Muscle of leg (tissue), 11 donors: ENCODE data around the gene SHKBP1. TPM values are rescaled to one million over a fixed set of nuclear protein-coding genes. Genes with fewer than 3 reads are reported as not detected.

Experiments
- DNase-seq: peaks from one replicate; pipeline ENCODE4 v3.0.0; 2013
- H3K27ac ChIP-seq: one replicate; pipeline ENCODE4 v1.5.1; 2013; ENCODE audit warnings: mild to moderate bottlenecking, low read length, control low read depth
- H3K27me3 ChIP-seq: one replicate; pipeline ENCODE4 v1.6.1; 2013; ENCODE audit warnings: low read length; ENCODE audit not compliant: control insufficient read depth, insufficient read depth
- H3K36me3 ChIP-seq: one replicate; pipeline ENCODE4 v1.6.1; 2013; ENCODE audit warnings: low read length; ENCODE audit not compliant: control insufficient read depth, insufficient read depth
- H3K4me1 ChIP-seq: one replicate; pipeline ENCODE4 v1.6.1; 2013; ENCODE audit warnings: low read length; ENCODE audit not compliant: control insufficient read depth, insufficient read depth
- H3K4me3 ChIP-seq: one replicate; pipeline ENCODE4 v1.5.1; 2013; ENCODE audit warnings: low read length, control low read depth
- H3K9me3 ChIP-seq: replicated peaks from 2 replicates; pipeline ENCODE4 v1.6.1; 2013; ENCODE audit warnings: low read depth, low read length; ENCODE audit not compliant: control insufficient read depth
- WGBS: methylation state at CpG from one replicate; pipeline ENCODE4 v1.1.5; 2013; ENCODE audit warnings: missing lambda C conversion rate; ENCODE audit not compliant: insufficient coverage; 5-methylcytosine and 5-hydroxymethylcytosine counted together
- polyA plus RNA-seq, 8 donors: library from polyadenylated mRNA; unstranded; fragments of 120-200 nt; gene quantifications; one replicate each; pipeline versions ENCODE4 v1.2.1 to v1.2.3, GENCODE V29; 2013; ENCODE audit warnings: inconsistent platforms in 1 of 8, low replicate concordance in 1 of 8; ENCODE audit not compliant: insufficient read length in 8 of 8, insufficient read depth in 1 of 8
- total RNA-seq: library from RNA; stranded (reverse); fragments of 120-200 nt; gene quantifications from one replicate; pipeline ENCODE4 v1.2.4, GENCODE V29; 2013

The SHKBP1 gene
- total and polyA plus RNA-seq, 9 donors = 8.2 to 29.8 (median 21.3) TPM

DNA sequence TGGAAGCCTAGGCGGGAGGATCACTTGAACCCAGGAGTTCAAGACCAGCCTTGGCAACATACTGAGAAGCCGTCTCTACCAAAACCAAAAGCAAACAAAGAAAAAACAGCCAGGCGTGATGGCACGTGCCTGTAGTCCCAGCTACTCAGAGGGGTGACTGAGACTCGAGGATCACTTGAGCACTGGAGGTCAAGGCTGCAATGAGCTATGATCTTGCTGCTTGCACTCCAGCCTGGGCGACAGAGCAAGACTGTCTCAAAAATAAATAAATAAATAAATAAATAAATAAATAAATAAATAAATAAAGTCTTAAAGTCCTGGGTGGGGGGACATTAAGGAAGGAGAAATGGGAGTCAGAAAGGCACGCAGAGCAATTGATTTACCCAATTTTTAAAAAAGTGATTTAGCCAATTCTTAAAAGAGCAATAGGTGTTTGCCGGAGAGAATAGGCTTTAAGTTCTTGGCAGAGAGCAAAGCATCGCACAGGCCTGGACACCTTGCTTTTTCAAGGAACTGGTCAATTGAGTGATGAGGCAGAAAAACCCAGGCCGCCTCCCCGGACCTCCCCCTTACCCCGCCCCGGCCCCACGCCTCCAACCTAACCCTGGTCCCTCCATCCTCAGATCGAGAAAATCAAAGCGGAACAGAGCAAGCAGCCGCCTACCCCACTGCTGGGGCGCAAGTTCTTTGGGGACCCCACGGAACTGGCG, 9.5 kb upstream of the SHKBP1 start:
- peaks cover 6% of the 10 kb centered on the region for H3K4me1 ChIP-seq
- H3K27ac ChIP-seq = no peak overlapping the region
- H3K4me3 ChIP-seq = no peak overlapping the region
- no peaks in the 10 kb centered on the region for H3K36me3 ChIP-seq
- H3K9me3 ChIP-seq = no peaks in the 10 kb centered on the region
- peaks cover 61% of the 10 kb centered on the region for H3K27me3 ChIP-seq
- WGBS = 6% methylated on average over 13 of the region's 20 CpGs
- DNase-seq = no peak

DNA sequence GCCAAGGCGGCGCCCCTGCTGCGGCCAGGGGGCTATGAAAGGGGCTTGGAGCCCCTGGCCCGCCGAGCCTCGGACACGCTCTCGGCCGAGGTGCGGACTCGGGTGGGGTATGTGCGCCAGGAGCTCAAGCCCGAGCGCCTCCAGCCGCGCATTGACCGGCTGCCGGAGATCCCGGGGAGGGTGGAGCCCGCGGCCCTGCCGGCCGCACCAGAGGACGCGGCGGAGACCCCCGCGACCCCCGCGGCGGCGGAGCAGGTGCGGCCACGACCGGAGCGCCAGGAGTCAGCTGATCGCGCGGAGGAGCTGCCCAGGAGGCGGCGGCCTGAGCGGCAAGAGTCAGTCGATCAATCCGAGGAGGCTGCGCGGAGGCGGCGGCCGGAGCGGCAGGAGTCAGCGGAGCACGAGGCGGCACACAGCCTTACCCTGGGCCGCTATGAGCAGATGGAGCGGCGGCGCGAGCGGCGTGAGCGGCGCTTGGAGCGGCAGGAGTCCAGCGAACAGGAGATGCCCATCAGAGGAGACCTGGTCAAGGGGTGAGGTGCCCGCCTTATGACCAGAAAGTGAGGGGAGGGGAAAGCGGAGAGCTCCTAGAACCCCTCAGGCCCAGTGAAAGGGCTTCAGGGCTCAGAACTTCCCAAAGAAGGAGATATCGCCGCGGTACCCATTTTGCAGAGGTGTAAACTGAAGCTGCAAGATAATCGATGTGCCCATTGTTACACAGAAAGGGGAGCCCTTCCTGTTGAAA, 8.8 kb upstream of the SHKBP1 start:
- WGBS = 5% methylated on average over 70 of the region's 70 CpGs
- DNase-seq = no peak
- Histone ChIP-seq H3K4me3 (no peak overlapping the region), H3K9me3 (no peaks in the 10 kb centered on the region), H3K27ac (no peak overlapping the region), H3K36me3 (no peaks in the 10 kb centered on the region), H3K4me1 (peaks cover 6% of the 10 kb centered on the region), H3K27me3 (peaks cover 59% of the 10 kb centered on the region)

DNA sequence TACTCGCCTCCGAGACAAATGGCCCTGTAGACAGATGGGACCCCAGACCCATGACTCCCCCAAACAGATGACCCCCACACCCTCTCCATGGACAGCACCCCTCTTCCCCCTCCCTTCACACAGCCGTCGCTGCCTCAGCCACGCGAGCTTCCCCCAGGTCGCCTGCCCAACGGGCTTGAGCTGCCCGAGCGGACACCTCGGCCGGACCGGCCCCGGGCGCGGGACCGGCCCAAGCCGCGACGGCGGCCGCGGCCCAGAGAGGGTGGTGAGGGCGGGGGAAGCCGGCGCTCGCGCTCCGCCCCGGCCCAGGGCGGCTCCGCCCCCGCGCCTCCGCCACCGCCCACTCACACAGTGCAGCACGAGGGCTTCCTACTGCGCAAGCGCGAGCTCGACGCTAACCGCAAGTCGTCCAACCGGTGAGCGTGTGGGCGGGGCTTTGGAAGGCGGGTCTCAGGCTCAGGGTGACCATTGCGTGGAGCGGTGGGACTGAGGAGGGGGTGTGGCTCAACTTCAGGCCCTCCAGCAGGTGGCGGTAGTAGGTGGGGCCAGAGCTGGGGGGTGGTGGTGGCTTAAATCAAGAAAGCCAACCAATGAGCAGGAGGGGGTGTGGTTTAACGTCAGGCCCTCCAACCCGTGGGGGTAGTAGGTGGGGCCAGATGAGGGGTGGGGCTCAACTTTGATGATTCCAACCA, 6.2 kb upstream of the SHKBP1 start:
- Histone ChIP-seq H3K36me3 (no peaks in the 10 kb centered on the region), H3K4me1 (peaks cover 6% of the 10 kb centered on the region), H3K27ac (no peak overlapping the region), H3K27me3 (peaks cover 44% of the 10 kb centered on the region), H3K9me3 (no peaks in the 10 kb centered on the region), H3K4me3 (peak overlapping the region; percentile 26)
- WGBS = 0% methylated on average over 42 of the region's 53 CpGs
- peak; percentile 97 for DNase-seq

- peaks cover 8% of the 10 kb centered on the region for H3K4me1 ChIP-seq
- no peak overlapping the region for H3K27ac ChIP-seq
- no peaks in the 10 kb centered on the region for H3K36me3 ChIP-seq
- WGBS = 25% methylated on average over 2 of the region's 3 CpGs
- H3K4me3 ChIP-seq = no peak overlapping the region
- H3K9me3 ChIP-seq = no peaks in the 10 kb centered on the region
- peaks cover 40% of the 10 kb centered on the region for H3K27me3 ChIP-seq
- no peak for DNase-seq
Measured at GRCh38 chr19:40571005-40571318, 5.7 kb upstream of the SHKBP1 start.

DNA sequence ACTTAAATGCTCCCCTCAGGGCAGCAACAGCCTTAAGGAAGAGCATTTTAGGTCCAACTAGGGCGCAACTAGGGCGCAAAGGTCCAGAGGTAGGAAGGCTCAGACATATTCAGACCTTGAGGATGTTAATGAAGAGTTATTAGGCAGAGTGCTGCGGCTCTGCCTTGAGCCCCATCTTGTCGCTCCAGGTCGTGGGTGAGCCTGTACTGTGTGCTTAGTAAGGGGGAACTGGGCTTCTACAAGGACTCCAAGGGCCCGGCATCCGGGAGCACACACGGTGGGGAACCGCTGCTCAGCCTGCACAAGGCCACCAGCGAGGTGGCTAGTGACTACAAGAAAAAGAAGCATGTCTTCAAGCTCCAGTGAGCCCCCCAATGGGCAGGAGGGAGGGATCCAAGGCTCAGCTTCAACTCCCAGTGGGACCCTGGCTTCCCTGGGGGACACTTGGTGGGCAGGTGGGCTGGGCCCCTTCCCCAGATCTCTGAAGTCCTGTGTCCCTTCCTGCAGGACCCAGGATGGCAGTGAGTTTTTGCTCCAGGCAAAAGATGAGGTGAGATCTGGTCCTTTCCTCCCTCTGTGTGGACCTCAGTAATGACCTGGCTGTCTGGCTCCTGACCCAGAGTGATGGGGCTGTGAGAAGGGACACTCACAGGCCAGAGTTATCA, 4.7 kb upstream of the SHKBP1 start:
- peaks cover 11% of the 10 kb centered on the region for H3K4me1 ChIP-seq
- H3K9me3 ChIP-seq = no peaks in the 10 kb centered on the region
- no peak overlapping the region for H3K4me3 ChIP-seq
- no peak overlapping the region for H3K27ac ChIP-seq
- H3K27me3 ChIP-seq = peaks cover 33% of the 10 kb centered on the region
- DNase-seq = no peak
- no peaks in the 10 kb centered on the region for H3K36me3 ChIP-seq
- WGBS = 82% methylated on average over 8 of the region's 10 CpGs

DNA sequence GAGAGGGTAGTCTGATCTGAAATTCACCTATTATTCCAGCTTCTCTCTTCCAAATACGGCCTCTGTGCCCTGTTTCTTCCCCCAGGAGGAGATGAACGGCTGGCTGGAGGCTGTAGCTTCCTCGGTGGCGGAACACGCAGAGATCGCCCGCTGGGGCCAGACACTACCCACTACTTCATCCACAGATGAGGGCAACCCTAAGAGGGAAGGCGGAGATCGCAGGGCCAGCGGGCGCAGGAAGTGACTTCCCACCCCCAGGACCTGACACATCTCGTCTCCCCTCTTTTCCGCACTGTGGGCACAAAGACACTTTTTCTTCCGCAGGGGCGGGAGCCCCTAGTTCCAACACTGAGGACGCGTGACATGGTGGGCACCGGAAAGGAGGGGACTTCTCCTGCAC, 1.3 kb upstream of the SHKBP1 start:
- 56% methylated on average over 10 of the region's 18 CpGs for WGBS
- Histone ChIP-seq H3K27ac (no peak overlapping the region), H3K4me1 (peaks cover 12% of the 10 kb centered on the region), H3K36me3 (peaks cover 4% of the 10 kb centered on the region), H3K9me3 (no peaks in the 10 kb centered on the region), H3K27me3 (peaks cover 3% of the 10 kb centered on the region), H3K4me3 (no peak overlapping the region)
- no peak for DNase-seq

- no peak for DNase-seq
- Histone ChIP-seq H3K4me1 (peaks cover 12% of the 10 kb centered on the region), H3K4me3 (peak overlapping the region; percentile 71), H3K27ac (no peak overlapping the region), H3K36me3 (peaks cover 10% of the 10 kb centered on the region), H3K9me3 (no peaks in the 10 kb centered on the region), H3K27me3 (peaks cover 3% of the 10 kb centered on the region)
- 2% methylated on average over 5 of the region's 22 CpGs for WGBS
Measured at GRCh38 chr19:40576151-40576584, 505 bp upstream of the SHKBP1 start.

DNA sequence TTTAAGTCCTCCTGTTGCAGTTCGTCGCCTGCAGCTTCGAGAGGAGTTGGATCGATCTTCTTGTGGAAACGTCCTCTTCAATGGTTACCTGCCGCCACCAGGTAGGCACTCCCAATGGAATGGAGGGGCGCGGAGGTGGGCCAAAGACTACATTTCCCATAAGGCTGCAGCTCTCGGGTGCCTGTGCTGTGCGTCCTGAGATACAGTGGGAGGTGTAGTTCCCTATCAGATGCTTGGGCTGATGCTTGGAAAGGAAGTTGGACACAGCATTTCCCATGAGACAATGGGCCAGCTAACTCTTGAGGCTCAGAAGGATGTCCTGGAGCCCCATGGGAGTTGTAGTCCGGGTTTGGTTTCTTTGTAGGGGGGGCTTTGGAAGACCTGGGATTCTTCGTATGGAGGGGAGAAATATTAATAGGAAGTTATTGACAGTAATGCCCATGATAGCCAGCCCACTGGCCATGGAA, 1.8 kb downstream of the SHKBP1 start:
- H3K4me3 ChIP-seq = no peak overlapping the region
- no peaks in the 10 kb centered on the region for H3K9me3 ChIP-seq
- peaks cover 3% of the 10 kb centered on the region for H3K27me3 ChIP-seq
- H3K27ac ChIP-seq = no peak overlapping the region
- 75% methylated on average over 12 of the region's 12 CpGs for WGBS
- peaks cover 22% of the 10 kb centered on the region for H3K36me3 ChIP-seq
- peak; percentile 57 for DNase-seq
- H3K4me1 ChIP-seq = peaks cover 12% of the 10 kb centered on the region

DNA sequence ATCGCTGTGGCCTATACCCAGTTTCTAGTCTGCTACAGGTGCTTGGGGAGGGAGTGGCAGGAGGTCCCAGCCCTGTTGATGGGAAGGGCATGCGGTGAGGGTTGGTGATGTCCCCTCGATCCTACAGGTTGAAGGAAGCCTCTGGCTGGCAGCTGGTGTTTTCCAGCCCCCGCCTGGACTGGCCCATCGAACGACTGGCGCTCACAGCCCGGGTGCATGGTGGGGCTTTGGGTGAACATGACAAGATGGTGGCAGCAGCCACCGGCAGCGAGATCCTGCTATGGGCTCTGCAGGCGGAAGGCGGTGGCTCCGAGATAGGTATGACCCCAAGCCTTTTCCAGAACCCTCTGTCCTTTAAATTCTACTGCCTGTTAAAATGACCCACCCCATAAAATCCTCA, 3.9 kb downstream of the SHKBP1 start:
- Histone ChIP-seq H3K36me3 (peaks cover 24% of the 10 kb centered on the region), H3K27me3 (peaks cover 3% of the 10 kb centered on the region), H3K4me1 (peaks cover 12% of the 10 kb centered on the region), H3K9me3 (no peaks in the 10 kb centered on the region), H3K27ac (no peak overlapping the region), H3K4me3 (no peak overlapping the region)
- WGBS = 88% methylated on average over 8 of the region's 13 CpGs
- no peak for DNase-seq

GRCh38 chr19:40581531-40581930, 4.9 kb downstream of the SHKBP1 start:
- Histone ChIP-seq H3K27me3 (no peaks in the 10 kb centered on the region), H3K9me3 (no peaks in the 10 kb centered on the region), H3K36me3 (peaks cover 24% of the 10 kb centered on the region), H3K4me3 (no peak overlapping the region), H3K27ac (no peak overlapping the region), H3K4me1 (peaks cover 7% of the 10 kb centered on the region)
- DNase-seq = no peak
- WGBS = 91% methylated on average over 4 of the region's 5 CpGs
